H1 (cell line): ENCODE data around the gene SMAP1. TPM values are rescaled to one million over a fixed set of nuclear protein-coding genes. Genes with fewer than 3 reads are reported as not detected.

Experiments
- CEBPB ChIP-seq: IDR thresholded peaks from 2 replicates; pipeline ENCODE4 v1.6.1; 2012; ENCODE audit warnings: low read depth, low read length
- CHD1 ChIP-seq: IDR thresholded peaks from 2 replicates; pipeline ENCODE4 v1.6.1; 2012; ENCODE audit warnings: low read depth, low read length, improper control_type of control experiment
- SIRT6 ChIP-seq: IDR thresholded peaks from one replicate; pipeline ENCODE4 v1.7.1; 2012; ENCODE audit warnings: low read length, inconsistent platforms
- polyA plus RNA-seq, 7 experiments: library from polyadenylated mRNA; depleted of rRNA in 3 of 7; stranded (reverse) in 5 of 7; unstranded in 2 of 7; fragments of >200 nt in 5 of 7; fragments of 200-250 nt in 2 of 7; gene quantifications; 1 replicate in 5 of 7; 2 replicates in 1 of 7; 4 replicates in 1 of 7; pipeline versions ENCODE4 v1.2.1 to v1.2.3, GENCODE V29; 2011 to 2013; ENCODE audit warnings: missing spikeins in 2 of 7, mixed read lengths in 2 of 7
- total RNA-seq: library from RNA; stranded (reverse); fragmentation: NEBNext Ultra II Directional; extraction: Animal tissue kit (Norgen Biotek cat#: 25700); gene quantifications from 2 replicates; pipeline ENCODE4 v1.2.1, GENCODE V29; 2021

Gene SMAP1
- total and polyA plus RNA-seq, 2 of the 8 experiments (the other 6 are each of a cell fraction or from before 2014, with no cell fraction given): 18.8 to 32.4 TPM

GRCh38 chr6:70620746-70621145 is 46.9 kb upstream of the SMAP1 start (continued):
- TF ChIP-seq SIRT6 (no peak), CHD1 (no peak), CEBPB (no peak)
